HG02938 (cell line): ENCODE measurements around the gene SIPA1L3.

Experiments used
- ATAC-seq: cut with Tn5 transposase; IDR thresholded peaks from one replicate; pipeline ENCODE4 v1.9.1; 2021; ENCODE audit warnings: mild to moderate bottlenecking, moderate library complexity; ENCODE audit not compliant: unreplicated experiment

Gene SIPA1L3

DNA sequence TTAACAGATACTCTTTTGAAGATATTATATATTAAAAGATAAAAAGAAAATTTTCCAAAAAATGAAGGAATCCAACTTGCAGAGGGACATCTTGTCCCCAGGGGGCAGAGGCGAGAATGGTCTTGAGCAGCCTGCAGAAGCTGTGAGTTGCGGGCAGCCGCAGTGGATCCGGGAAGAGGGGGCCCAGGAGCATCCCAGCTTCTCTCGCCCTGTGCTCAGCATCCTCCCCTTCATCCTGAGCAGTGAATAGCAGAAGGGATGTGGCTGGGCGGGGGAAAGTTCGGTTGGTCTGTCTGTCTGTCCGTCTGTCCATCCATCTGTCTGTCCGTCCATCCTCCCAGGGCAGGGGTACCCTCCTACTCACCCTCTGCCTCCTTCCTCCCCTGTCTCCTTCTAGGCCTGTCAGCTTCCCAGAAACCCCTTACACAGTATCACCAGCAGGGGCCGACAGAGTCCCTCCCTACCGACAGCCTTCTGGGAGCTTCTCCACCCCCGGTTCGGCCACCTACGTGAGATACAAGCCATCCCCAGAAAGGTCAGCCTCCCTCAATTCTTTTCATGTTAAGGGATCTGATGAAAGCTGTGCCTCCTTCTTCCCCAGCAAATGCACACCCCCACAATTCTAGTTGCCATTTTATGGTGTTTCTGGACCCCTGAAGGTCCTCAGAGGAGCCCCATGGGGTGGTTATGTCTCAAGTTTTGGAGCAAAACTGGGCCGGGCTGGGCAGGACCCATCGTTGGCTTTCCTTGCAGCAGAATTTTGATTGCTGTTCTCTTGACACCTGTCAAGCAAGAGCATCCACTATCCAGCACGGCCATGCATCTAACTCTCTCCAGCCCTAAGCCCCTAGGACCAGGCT, 235.4 kb downstream of the SIPA1L3 start:
- no peak for ATAC-seq

DNA sequence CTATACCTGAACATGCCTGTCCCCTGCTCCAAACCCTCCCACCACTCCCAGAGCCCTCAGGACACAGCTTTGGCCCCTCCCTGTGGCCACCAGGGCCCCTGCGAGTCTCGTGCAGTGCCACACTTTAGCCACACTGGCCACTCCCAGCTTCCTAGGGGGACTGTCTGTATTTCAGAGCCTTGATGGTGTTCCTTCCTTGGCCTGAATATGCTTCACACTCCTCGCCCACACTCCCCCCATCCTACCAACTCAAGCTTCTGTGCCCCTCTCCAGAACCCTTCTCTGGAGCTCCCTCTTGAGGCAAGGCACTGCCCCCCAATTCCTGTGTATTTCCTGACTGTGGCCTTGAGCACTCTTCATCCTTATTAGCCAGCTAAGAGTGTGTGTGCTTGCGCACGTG, 236.8 kb downstream of the SIPA1L3 start:
- ATAC-seq, result no peak

DNA sequence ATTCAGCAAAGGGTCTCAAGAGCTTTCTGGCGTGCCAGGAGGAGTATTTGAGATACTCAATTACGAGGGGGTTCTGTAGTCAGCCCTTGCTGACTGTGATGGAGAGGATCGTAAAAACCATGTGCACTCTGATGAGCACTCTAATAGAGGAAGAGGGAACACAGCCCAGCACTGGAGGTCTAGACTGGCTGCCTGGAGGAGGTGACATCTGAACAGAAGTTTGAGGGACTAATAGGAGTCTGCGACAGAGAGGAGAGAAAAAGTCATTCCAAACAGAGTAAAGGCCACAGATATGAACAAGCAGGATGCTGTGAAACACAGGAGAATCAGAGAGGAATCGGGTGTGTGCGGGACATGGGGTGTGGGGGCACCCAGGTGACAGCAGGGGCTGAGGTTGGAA, 237.7 kb downstream of the SIPA1L3 start:
- no peak for ATAC-seq

DNA sequence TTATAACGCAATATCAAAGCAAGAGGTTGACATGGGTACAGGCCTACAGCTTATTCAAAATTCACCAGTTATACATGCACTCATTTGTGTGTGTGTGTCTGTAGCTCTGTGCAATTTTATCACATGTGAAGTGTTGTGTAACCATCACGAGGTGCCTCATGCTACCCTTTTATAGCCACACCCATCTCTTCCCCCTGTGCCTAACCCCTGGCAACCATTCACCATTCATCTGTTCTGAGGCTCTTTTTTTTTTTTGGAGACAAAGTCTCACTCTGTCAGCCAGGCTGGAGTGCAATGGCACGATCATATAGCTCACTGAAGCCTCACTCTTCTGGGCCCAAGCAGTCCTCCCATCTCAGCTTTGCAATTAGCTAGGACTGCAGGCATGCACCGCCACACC, 238.6 kb downstream of the SIPA1L3 start:
- ATAC-seq, result no peak

DNA sequence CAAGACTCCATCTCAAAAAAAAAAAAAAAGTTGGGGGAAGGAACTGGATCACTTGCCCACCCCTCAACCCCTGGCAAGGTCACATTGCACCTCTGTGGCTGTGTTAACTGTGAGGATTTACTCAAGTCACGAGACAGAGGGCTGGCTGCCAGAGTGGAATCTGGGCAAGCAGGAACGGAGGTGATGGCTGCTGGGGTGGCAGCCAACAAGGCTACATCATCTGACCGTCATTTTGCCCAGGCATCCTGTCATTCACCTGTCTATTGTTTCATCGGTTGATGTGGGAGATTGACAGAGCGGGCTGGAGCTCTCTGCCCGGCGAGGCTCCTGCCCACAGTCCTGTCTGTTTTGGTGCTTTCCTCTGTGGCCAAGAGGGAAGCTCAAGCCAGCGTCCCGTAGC, 241.3 kb downstream of the SIPA1L3 start:
- ATAC-seq, result no peak

DNA sequence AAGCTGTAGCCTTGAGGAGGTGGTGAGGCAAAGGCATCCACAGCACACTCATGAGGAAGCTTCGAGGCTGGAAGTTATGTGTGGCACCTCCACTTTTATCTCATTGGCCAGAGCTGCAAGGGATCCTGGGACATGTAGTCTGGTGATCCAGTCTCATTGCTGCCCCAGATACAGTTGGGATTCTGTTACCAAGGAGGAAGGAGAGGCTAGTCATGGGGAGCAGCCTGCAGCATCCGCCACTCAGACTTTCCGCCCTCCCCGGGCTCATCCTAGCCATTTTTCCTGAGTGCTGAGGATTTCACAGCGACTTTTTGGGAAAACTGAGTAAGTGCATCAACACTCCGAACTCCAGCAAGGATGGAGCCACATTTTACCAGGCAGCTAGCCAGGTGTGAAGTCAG, 242.7 kb downstream of the SIPA1L3 start:
- ATAC-seq, result no peak

DNA sequence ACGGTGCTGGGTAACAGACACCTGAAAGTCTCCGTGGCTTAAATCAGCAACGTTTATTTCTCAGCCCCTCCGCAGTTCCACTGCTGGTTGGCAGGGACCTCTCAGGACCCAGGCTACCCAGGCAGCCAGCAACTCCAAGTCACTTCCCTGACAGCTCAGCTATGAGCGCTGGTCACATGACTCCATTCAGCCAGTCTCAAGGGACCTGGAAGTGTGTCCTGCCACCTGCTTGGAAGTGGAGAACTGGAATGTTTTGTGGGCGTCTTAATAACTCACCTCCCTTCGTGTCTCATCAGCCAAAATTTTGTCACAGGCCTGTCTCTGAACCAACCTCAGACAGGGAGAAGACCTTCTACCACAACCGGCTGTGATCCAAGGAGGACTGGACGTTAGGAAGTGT, 244.2 kb downstream of the SIPA1L3 start:
- ATAC-seq, result no peak

DNA sequence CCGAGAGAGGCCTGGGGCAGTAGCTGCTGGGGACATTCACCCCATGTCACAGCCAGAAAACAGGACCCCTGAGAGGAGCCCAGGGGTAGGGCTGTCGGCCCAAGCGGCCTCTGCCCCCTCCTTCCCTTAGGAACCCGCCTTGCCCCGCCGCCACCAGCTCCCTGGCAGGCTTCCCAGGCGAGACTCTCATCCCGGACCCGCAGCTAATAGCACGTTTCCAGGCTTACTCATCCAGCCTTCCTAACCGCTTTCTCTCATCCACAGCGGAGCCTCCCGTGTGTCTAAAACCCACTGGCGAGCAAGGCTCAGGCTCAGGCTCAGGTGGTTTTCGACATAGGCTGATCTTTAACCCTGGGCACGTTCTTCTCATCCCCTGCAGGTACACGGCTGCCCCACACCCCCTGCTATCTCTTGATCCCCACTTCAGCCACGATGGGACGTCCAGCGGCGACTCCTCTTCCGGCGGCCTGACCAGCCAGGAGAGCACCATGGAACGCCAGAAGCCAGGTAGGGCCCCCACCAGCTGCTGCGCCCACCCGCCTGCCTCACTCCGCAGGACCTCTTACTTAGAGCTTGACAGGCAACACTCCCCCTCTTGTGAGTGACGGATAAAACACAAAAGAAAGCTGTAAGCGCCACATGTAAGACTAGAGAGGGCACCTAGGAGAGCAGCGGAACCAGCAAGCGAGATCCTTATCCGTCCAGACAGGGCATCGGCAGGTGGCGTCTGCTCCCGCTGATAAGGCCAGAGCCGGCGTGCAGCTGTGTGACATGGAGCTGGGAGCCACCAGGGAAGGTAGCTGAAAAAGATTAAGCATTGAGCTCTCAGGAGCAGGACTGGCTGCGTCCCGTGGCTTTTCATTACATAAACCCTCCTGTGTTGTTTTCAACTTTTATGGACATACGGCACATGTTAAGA, 245.7 kb downstream of the SIPA1L3 start:
- ATAC-seq, result no peak

DNA sequence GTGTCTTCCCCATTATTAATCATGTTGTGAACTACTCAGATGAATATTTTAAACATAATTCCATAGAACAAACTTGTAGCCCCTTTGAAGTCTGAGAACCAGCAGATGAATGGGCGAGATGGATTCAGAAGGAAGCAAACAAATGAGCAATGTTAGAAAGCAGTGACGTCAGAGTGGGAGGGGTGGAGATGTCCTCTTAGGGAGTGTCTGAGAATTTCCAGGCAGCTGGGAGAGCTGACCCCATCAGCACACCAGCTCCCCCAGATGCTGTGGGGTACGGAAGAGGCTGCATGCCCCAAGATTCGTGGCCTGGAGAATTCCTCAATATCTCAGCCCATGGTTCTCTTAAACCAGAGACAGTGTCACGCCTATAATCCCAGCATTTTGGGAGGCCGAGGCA, 248.4 kb downstream of the SIPA1L3 start:
- ATAC-seq, result no peak

DNA sequence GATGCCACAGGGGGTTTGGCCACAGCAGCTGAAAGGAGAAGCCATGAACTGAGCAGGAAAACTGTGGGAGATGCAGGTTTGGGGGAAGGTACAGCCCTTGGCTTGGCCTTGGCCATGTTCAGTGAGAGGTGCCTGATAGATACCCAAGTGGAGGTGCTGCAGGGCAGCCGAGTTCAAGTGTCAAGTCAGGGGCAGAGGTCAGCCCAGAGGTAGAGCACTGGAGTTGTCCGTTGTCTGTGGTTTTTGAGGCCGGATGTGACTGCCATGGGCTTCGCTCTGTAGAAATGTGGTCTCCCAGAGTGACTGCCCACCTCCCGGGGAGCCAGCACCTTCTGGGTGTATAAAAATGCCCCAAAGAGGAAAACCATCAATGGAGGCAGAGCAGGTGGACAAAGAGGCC, 251.7 kb downstream of the SIPA1L3 start:
- no peak for ATAC-seq

DNA sequence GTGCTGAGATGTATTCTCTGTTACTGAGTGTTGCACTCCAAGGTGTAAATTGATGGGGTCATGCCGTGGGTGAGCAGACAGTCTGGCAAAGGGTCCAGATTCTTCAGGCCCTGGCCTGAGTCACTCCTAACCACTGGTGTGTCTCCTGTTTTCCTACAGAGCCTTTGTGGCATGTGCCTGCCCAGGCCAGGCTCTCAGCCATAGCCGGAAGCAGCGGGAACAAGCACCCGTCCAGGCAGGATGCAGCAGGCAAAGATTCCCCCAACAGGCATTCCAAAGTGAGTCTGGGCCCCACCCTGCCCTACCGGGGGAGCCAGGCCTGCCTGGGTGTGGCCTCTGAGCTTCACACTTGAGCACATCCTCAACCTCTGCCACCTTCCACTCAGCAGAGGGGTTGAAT, 255.1 kb downstream of the SIPA1L3 start:
- ATAC-seq, result no peak

DNA sequence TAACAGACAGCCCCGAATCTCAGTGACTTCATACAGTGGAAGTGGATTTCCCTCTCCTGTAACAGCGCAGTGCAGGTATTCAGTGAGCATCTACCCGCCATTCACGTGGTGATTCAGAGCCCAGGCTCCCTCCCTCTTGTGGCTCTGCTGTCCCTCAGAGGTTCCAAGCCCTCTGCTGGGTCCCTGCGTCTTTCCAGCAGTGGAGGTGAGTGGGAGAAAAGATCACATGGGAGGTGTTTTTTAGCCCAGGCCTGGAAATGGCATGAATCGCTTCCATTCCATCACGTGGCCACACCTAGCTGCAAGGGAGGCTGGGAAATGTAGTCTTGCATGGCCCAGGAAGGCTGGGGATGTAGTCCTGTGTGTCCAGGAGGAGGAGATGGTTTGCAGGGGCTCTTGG, 255.6 kb downstream of the SIPA1L3 start:
- no peak for ATAC-seq

DNA sequence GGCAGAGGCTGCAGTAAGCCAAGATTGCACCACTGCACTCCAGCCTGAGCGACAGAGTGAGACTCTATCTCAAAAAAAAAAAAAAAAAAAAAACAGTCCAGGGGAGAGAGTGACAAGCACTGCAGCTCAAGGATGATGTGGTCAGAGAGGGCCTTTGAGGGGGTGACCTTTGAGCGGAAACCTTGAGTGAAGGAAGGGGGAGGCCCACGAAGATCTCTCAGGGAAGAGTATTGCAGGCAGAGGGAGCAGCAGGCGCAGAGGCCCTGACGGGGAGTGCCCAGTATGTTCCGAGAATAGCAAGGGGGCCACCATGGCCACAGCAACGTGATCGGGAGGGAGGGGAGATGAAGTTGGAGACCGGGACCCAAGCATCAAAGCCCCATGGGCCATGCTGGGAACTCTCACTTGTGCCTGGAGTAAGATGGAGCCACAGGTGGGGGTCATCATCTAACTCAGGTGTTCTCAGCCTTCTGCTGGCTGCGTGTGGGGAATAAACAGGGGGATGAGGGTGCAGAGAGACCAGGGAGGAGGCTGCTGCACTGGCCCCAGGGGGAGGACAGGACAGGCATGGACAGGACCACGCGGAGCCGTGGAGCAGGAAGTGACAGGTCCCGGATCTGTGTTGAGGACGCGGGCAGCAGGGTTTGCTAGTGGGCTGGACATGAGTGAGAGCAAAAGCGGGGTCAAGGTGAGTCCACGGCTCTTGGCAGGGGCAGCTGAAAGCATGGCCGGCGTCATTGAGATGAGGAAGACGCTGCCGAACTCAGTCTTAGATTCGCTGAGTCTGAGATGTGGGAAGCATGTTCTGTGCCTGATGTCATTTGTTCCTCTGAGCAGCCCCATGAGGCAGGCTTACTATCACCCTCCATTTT, 256.6 kb downstream of the SIPA1L3 start:
- ATAC-seq, result no peak

DNA sequence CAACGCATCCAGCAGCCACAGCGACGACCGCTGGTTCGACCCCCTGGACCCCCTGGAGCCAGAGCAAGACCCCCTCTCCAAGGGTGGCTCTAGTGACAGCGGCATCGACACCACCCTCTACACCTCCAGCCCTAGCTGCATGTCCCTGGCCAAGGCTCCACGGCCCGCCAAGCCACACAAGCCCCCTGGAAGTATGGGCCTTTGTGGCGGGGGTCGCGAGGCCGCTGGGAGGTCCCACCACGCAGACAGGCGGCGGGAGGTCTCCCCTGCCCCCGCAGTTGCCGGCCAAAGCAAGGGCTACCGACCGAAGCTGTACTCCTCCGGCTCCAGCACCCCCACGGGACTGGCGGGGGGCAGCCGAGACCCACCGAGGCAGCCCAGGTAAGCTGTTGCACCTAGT, 257.5 kb downstream of the SIPA1L3 start:
- no peak for ATAC-seq

DNA sequence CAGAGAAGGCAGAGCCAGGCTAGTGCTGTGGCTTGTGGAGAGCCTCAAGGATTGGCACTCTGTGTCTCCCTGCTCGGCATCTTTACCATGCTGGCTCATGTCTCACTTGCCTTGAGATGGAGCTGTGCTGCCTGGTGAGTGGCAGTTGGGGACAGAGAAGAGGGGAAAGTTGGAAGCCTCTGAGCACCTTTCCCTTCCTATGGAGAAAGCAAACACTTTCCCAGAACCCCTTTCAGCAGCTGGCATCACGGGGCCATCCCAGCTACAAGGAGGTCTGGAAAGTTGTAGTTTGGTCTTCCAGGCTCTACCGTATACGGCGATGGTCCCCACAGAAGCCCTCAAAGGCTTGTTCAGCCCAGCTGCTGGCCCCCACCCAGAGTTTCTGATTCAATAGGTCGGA, 258.3 kb downstream of the SIPA1L3 start:
- ATAC-seq, result no peak

DNA sequence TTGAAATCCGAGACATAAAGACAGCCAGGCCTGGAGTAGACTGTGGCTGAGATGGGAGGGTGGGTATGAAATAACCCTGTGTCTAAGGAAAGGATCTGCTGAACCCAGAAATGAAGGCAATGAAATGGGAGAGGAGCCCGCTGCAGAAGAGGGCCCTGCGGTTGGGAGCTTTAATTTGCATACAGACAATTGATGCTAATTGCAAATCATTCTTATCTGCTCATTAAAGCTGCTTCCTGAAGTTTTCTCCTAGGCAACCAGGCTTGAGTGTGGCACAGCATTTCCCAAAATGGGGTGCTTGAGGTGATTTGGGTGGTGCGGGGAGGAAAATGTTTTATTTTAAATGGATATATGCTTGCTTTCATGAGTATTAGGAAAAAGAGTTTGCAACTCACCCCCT, 261.6 kb downstream of the SIPA1L3 start:
- no peak for ATAC-seq

DNA sequence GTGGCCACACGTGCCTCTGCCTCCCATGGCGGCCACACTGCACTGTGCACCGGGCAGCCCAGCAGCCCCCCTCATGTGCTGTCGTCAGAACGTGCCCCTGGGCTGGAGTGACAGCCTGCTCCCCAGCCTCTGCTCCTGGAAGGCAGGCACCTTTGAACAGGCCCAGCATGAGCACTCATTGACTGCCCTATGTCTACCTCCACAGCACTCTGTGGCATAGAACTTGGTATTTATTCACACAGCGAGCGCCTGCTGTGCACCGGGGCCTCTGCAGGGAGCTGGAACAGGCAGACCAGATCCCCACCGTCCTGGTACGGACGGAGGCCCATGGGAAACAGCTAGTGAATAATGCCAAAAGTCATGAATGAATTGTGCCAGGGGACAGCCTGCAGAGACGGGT, 263.3 kb downstream of the SIPA1L3 start:
- no peak for ATAC-seq

DNA sequence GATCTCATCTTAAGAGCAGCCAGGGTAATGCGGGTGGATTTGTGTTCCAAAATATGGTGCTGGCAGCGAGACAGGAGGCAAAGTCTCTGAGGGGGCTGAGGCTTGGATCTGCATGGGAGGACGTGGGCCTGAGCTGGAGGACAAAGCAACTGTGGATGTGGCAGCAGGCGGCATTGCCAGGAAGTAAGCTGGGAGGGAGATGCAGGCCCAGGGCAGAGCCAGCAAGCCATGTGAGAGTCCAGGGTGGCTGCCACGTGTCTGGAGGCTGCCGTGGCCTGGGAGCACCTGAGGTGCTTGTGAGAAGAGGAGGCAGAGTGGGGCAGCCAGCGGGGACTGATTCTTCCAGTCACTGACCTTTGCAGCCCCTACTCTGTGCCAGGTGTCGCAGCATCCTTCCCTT, 265.0 kb downstream of the SIPA1L3 start:
- ATAC-seq, result no peak

DNA sequence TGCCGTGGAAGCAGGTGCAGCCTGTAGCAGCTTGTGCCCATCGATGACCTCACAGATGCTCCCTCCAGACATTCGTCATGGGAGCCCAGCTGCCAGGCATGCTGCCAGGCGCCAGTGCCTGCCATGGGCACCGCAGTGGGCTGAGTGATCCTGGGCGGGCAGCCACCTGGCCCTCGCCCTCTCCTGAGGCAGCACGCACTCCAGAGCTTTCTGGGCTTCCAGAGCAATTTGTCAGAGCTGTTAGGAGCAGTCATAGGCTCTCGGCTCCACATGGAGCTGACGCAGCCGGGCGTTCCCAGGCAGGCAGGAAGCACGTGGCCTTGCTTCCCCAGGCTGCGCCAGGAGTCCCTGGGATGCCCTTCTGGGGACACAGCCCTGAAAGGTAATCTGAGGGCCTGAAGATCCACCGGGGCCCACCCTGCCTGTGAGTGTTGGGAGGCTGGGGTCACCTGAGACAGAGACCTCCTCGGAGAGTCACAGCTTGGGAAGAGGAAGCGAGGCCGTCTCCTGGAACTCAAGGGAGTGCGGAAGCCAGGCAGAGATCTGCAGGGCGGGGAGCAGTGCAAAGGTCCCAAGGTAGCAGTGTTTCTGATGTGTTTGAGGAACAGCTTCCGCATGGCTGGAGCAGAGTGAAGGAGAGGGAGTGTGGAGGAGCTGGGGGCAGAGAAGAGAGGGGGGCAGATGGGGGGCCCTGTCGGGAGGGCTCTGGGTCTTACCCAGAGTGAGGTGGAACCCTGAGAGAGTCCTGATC, 266.5 kb downstream of the SIPA1L3 start:
- no peak for ATAC-seq

DNA sequence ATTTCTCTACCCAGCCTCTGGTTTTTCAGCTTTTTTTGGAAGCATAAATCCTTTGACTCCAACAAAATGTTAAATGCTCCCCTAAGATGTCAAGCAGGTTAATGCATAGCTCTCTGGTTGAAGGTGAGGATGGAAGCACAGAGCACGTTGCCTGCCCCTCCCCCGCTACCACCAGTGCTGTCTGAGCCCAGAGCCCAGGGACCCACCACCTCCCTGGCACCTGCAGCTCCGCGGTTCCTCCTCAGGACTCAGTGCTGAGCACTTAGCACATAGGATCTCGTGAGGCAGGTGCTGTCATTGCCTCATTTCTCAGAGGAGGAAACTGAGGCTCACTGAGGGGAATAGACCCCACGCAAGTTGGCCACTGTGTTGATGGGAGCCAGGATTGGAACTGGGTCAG, 268.4 kb downstream of the SIPA1L3 start:
- ATAC-seq, result no peak
